CD14-positive monocyte (primary cell): Measurements from ENCODE around the gene CELF4. TPM values are rescaled to one million over a fixed set of nuclear protein-coding genes. Genes with fewer than 3 reads are reported as not detected.

Experiments used
- DNase-seq, 3 donors: peaks; one replicate each; pipeline ENCODE4 v3.0.0-alpha.2; 2011 to 2022
- H2AFZ ChIP-seq: 2 replicates; pipeline ENCODE4 v1.6.0; 2012; ENCODE audit warnings: mild to moderate bottlenecking, low read depth, low read length, inconsistent platforms; ENCODE audit not compliant: insufficient read depth, poor library complexity, severe bottlenecking
- H3K27ac ChIP-seq, 2 donors: 1 replicate in 1 of 2; 2 replicates in 1 of 2; pipeline ENCODE4 v1.5.1; 2012 to 2013; ENCODE audit warnings: low read length in 2 of 2, control low read depth in 1 of 2, inconsistent platforms in 1 of 2, low read depth in 1 of 2, mild to moderate bottlenecking in 1 of 2
- H3K27me3 ChIP-seq, 2 donors: one replicate each; pipeline versions ENCODE4 v1.6.0 to v1.6.1; 2011 to 2013; ENCODE audit warnings: low read length in 2 of 2; ENCODE audit not compliant: control insufficient read depth in 2 of 2, insufficient read depth in 2 of 2
- H3K36me3 ChIP-seq, 2 donors: replicated peaks in 1 of 2; 1 replicate in 1 of 2; 2 replicates in 1 of 2; pipeline versions ENCODE4 v1.5.1 to v1.6.1; 2012 to 2013; ENCODE audit warnings: low read length in 2 of 2, control low read depth in 1 of 2, inconsistent platforms in 1 of 2, mild to moderate bottlenecking in 1 of 2; ENCODE audit not compliant: insufficient read depth in 2 of 2, control insufficient read depth in 1 of 2
- H3K4me1 ChIP-seq, 2 donors: 1 replicate in 1 of 2; 2 replicates in 1 of 2; pipeline versions ENCODE4 v1.5.1 to v1.6.1; 2012 to 2013; ENCODE audit warnings: low read length in 2 of 2, control low read depth in 1 of 2, inconsistent platforms in 1 of 2, mild to moderate bottlenecking in 1 of 2, moderate library complexity in 1 of 2; ENCODE audit not compliant: insufficient read depth in 2 of 2, control insufficient read depth in 1 of 2
- H3K4me2 ChIP-seq: replicated peaks from 2 replicates; pipeline ENCODE3; 2012; ENCODE audit warnings: low read length, moderate library complexity, mild to moderate bottlenecking; ENCODE audit not compliant: poor library complexity, severe bottlenecking; ENCODE audit errors: extremely low read depth
- H3K4me3 ChIP-seq, 3 experiments: fragments of 200-600 bp in 1 of 3; sonication (generic) in 1 of 3; replicated peaks in 1 of 3; 1 replicate in 2 of 3; 2 replicates in 1 of 3; pipeline ENCODE4 v1.5.1; 2011 to 2013; ENCODE audit warnings: low read length in 3 of 3, mild to moderate bottlenecking in 3 of 3, control low read depth in 2 of 3, low read depth in 2 of 3, inconsistent platforms in 1 of 3, moderate library complexity in 1 of 3
- H3K79me2 ChIP-seq: 2 replicates; pipeline ENCODE4 v1.6.0; 2012; ENCODE audit warnings: mild to moderate bottlenecking, control low read depth, inconsistent platforms, low read length, moderate library complexity; ENCODE audit not compliant: insufficient read depth
- H3K9ac ChIP-seq: 2 replicates; pipeline ENCODE4 v1.6.0; 2017; ENCODE audit warnings: low read length, mild to moderate bottlenecking; ENCODE audit not compliant: insufficient read depth, poor library complexity, severe bottlenecking
- H3K9me3 ChIP-seq, 2 donors: replicated peaks in 1 of 2; 1 replicate in 1 of 2; 2 replicates in 1 of 2; pipeline versions ENCODE4 v1.5.1 to v1.6.1; 2012 to 2013; ENCODE audit warnings: low read length in 2 of 2, control low read depth in 1 of 2; ENCODE audit not compliant: control insufficient read depth in 1 of 2, insufficient read depth in 1 of 2
- H4K20me1 ChIP-seq: 2 replicates; pipeline ENCODE4 v1.6.0; 2012; ENCODE audit warnings: mild to moderate bottlenecking, low read length, control low read depth, moderate library complexity; ENCODE audit not compliant: insufficient read depth
- H3K27ac Mint-ChIP-seq, 7 donors: one replicate each; pipeline ENCODE4 v1.8.0; 2020; ENCODE audit warnings: mild to moderate bottlenecking in 7 of 7, mixed read lengths in 7 of 7, moderate library complexity in 6 of 7, inconsistent platforms in 2 of 7
- H3K27me3 Mint-ChIP-seq, 3 donors: one replicate each; pipeline ENCODE4 v1.8.0; 2021 to 2022; ENCODE audit warnings: low read depth in 3 of 3, mild to moderate bottlenecking in 3 of 3, mixed read lengths in 3 of 3, moderate library complexity in 3 of 3, inconsistent platforms in 1 of 3
- H3K36me3 Mint-ChIP-seq, 2 donors: one replicate each; pipeline ENCODE4 v1.8.0; 2020; ENCODE audit warnings: mixed read lengths in 2 of 2, inconsistent platforms in 1 of 2, mild to moderate bottlenecking in 1 of 2
- H3K4me1 Mint-ChIP-seq: one replicate; pipeline ENCODE4 v1.8.0; 2020; ENCODE audit warnings: mild to moderate bottlenecking, mixed read lengths
- H3K4me3 Mint-ChIP-seq, 2 donors: one replicate each; pipeline ENCODE4 v1.8.0; 2020; ENCODE audit warnings: mild to moderate bottlenecking in 2 of 2, mixed read lengths in 2 of 2, moderate library complexity in 1 of 2
- H3K9me3 Mint-ChIP-seq, 7 donors: one replicate each; pipeline ENCODE4 v1.8.0; 2020 to 2022; ENCODE audit warnings: mixed read lengths in 7 of 7, mild to moderate bottlenecking in 6 of 7, moderate library complexity in 6 of 7, inconsistent platforms in 2 of 7
- WGBS: methylation state at CpG from one replicate; pipeline ENCODE4 v1.1.5; 2013; ENCODE audit warnings: missing lambda C conversion rate; ENCODE audit not compliant: insufficient coverage; 5-methylcytosine and 5-hydroxymethylcytosine counted together
- intact Hi-C, 2 donors: fragments of 100-400 bp; cut with micrococcal nuclease; formaldehyde crosslinking; loops; one replicate each; pipeline versions ENCODE4 v1.15.0 to v1.15.1; 2023
- polyA plus RNA-seq, 3 donors: library from polyadenylated mRNA; depleted of rRNA in 1 of 3; unstranded in 2 of 3; stranded (reverse) in 1 of 3; fragments of 300-500 nt in 2 of 3; fragments of >200 nt in 1 of 3; fragmentation: Illumina TruSeq in 2 of 3; gene quantifications; 1 replicate in 2 of 3; 2 replicates in 1 of 3; pipeline ENCODE4 v1.2.3, GENCODE V29; 2012 to 2021
- TF ChIP-seq, protein P1 (sequence below): fragments of 200-600 bp; IDR thresholded peaks from one replicate; pipeline ENCODE4 v1.8.0; 2022; ENCODE audit warnings: antibody characterized with exemption, mild to moderate bottlenecking

CELF4 gene
- polyA plus RNA-seq, 3 donors = not detected

DNA sequence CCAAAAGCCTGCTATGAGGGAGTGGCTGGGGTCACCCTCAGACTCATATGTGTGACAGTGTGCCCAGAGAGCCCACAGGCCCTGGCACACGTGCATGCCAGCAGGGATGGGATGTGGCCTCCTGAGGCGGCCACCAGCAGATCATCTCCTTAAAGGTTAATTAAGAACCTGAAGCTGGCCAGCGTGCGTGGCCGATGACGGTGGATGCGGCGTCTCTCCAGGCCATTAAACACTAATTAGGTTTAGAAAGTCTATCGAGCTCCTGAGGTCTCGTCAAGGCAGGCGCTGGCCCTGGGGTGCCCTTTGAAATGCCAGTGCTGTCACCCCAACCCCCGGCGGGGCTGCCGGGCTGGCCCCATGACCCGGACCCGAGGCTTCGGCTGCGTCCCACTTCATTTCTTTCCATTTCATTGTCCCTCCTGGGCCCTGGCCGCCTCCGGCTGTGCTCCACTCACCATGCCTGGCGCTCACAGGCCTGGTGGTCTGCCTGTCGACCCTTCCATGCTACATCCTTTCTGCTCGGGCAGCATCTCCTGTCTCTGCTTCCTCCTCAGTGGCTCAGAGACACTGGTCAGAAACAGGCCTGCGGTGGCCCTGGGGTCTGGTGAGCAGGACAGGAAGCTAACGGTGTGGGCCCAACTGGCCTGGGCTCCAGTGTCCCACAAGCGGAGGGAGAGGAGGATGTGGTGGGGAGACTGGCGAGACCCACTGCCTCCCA lies 228.9 kb downstream of the CELF4 start:
- no peak for DNase-seq
- TF ChIP-seq, protein P1, sequence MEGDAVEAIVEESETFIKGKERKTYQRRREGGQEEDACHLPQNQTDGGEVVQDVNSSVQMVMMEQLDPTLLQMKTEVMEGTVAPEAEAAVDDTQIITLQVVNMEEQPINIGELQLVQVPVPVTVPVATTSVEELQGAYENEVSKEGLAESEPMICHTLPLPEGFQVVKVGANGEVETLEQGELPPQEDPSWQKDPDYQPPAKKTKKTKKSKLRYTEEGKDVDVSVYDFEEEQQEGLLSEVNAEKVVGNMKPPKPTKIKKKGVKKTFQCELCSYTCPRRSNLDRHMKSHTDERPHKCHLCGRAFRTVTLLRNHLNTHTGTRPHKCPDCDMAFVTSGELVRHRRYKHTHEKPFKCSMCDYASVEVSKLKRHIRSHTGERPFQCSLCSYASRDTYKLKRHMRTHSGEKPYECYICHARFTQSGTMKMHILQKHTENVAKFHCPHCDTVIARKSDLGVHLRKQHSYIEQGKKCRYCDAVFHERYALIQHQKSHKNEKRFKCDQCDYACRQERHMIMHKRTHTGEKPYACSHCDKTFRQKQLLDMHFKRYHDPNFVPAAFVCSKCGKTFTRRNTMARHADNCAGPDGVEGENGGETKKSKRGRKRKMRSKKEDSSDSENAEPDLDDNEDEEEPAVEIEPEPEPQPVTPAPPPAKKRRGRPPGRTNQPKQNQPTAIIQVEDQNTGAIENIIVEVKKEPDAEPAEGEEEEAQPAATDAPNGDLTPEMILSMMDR = no peak
- no peaks in the 10 kb centered on the region for H3K36me3 Mint-ChIP-seq
- H3K27ac Mint-ChIP-seq = no peak overlapping the region
- no peaks in the 10 kb centered on the region for H3K4me1 ChIP-seq
- no peaks in the 10 kb centered on the region for H3K9me3 Mint-ChIP-seq
- no peak overlapping the region for H3K4me2 ChIP-seq
- no peaks in the 10 kb centered on the region for H3K9me3 ChIP-seq
- no peak overlapping the region for H3K9ac ChIP-seq
- H4K20me1 ChIP-seq = no peaks in the 10 kb centered on the region
- H3K27ac ChIP-seq = no peak overlapping the region
- H3K36me3 ChIP-seq = no peaks in the 10 kb centered on the region
- H3K27me3 ChIP-seq = no peaks in the 10 kb centered on the region
- H3K4me1 Mint-ChIP-seq = no peaks in the 10 kb centered on the region
- intact Hi-C loops = no loop called here
- H3K27me3 Mint-ChIP-seq = peaks cover 4 to 5% (median 5%) of the 10 kb centered on the region in 3 donors
- H2AFZ ChIP-seq = no peak overlapping the region
- WGBS = 95% methylated on average over 23 of the region's 27 CpGs
- no peak overlapping the region for H3K4me3 Mint-ChIP-seq
- H3K4me3 ChIP-seq = no peak overlapping the region
- H3K79me2 ChIP-seq = no peaks in the 10 kb centered on the region

DNA sequence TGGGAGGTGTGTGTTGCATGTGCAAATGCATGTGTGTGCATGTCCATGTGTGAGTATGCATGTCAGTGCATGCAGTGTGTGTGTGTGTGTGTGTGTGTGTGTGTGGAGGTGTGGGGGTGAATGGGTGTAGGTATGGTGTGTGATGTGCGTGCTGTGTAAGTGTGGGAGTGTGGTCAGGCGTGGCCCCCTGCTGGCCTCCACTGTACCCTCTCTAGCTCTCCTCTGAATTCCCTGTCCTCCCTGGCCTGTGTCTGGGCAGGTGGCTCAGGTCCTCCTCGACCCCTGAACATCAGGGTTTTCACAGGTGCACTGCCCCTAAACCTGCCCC lies 230.2 kb downstream of the CELF4 start:
- WGBS = 75% methylated on average over 1 of the region's 3 CpGs
- Histone ChIP-seq H3K27ac (no peak overlapping the region), H2AFZ (no peak overlapping the region), H3K79me2 (no peaks in the 10 kb centered on the region), H4K20me1 (no peaks in the 10 kb centered on the region), H3K9me3 (no peaks in the 10 kb centered on the region), H3K9ac (no peak overlapping the region), H3K27me3 (no peaks in the 10 kb centered on the region), H3K36me3 (no peaks in the 10 kb centered on the region), H3K4me2 (no peak overlapping the region), H3K4me3 (no peak overlapping the region), H3K4me1 (no peaks in the 10 kb centered on the region)
- H3K4me1 Mint-ChIP-seq = no peaks in the 10 kb centered on the region
- DNase-seq = no peak
- no peak overlapping the region for H3K27ac Mint-ChIP-seq
- H3K36me3 Mint-ChIP-seq = no peaks in the 10 kb centered on the region
- intact Hi-C loops = no loop called here
- no peak overlapping the region for H3K4me3 Mint-ChIP-seq
- no peaks in the 10 kb centered on the region for H3K9me3 Mint-ChIP-seq
- TF ChIP-seq, protein P1 = no peak
- H3K27me3 Mint-ChIP-seq = peaks cover 3 to 7% (median 7%) of the 10 kb centered on the region in 3 donors
